HCT116 (cell line): Measurements from ENCODE around the gene GIMAP8. TPM values are rescaled to one million over a fixed set of nuclear protein-coding genes. Genes with fewer than 3 reads are reported as not detected.

ENCODE experiments used
- ATAC-seq: fragments of 200-7000 bp; cut with Tn5 transposase; 2 replicates; pipeline ENCODE4 v1.9.1; 2020; ENCODE audit warnings: mild to moderate bottlenecking, moderate library complexity
- BruUV-seq: library from RNA; stranded (reverse); fragments of 400-500 nt; replicated peaks from 2 replicates; lab custom pipeline; 2021; lab: Mats Ljungman, UMichigan
- CTCF ChIA-PET: fragments of 300-600 bp; sonication (Branson Sonifier 250); formaldehyde crosslinking; loops from one replicate; lab custom pipeline; 2021; ENCODE audit warnings: antibody characterized with exemption; lab: Charles Lee
- POLR2A ChIA-PET: fragments of 300-600, 350-600 bp; sonication (Branson Sonifier 250); formaldehyde crosslinking; loops from one replicate; lab custom pipeline; 2021; ENCODE audit warnings: antibody characterized with exemption; lab: Charles Lee
- RAD21 ChIA-PET, 2 experiments: fragments of 300-600 bp; sonication (Branson Sonifier 250); formaldehyde crosslinking; loops; one replicate each; lab custom pipeline; 2023; ENCODE audit warnings: low total read pairs in 2 of 2; ENCODE audit not compliant: uncharacterized antibody in 2 of 2, unreplicated experiment in 2 of 2, low non-redundant PET in 1 of 2; lab: Charles Lee
- DNase-seq: peaks from one replicate; pipeline ENCODE4 v3.0.0-alpha.2; 2010; ENCODE audit warnings: low read depth, low spot score
- H2AFZ ChIP-seq: fragments of 200-600 bp; shearing (Covaris generic), sonication (generic); 2 replicates; pipeline ENCODE4 v1.6.1; 2017; ENCODE audit warnings: low read depth, mixed run types, mixed read lengths, antibody characterized with exemption, low read length; ENCODE audit not compliant: poor library complexity, severe bottlenecking
- H3K27ac ChIP-seq: 2 replicates; pipeline ENCODE4 v1.5.1; 2012; ENCODE audit warnings: low read depth, low read length
- H3K27me3 ChIP-seq: fragments of 200-600 bp; sonication (generic); 2 replicates; pipeline ENCODE4 v1.6.1; 2016; ENCODE audit warnings: mixed run types, low read length, mixed read lengths; ENCODE audit not compliant: insufficient read depth
- H3K36me3 ChIP-seq, 2 experiments: fragments of 200-500 bp in 1 of 2; fragments of 200-600 bp in 1 of 2; sonication (Bioruptor generic) in 1 of 2; sonication (generic) in 1 of 2; 2 replicates each; pipeline versions ENCODE4 v1.5.1 to v1.6.1; 2014 to 2016; ENCODE audit warnings: low read length in 2 of 2, inconsistent platforms in 1 of 2, mixed read lengths in 1 of 2, mixed run types in 1 of 2; ENCODE audit not compliant: insufficient read depth in 2 of 2, control insufficient read depth in 1 of 2
- H3K4me1 ChIP-seq, 2 experiments: fragments of 200-600 bp in 1 of 2; sonication (generic) in 1 of 2; 2 replicates each; pipeline versions ENCODE4 v1.5.1 to v1.6.1; 2012 to 2017; ENCODE audit warnings: low read length in 2 of 2, inconsistent platforms in 1 of 2, mild to moderate bottlenecking in 1 of 2, mixed read lengths in 1 of 2, mixed run types in 1 of 2, moderate library complexity in 1 of 2; ENCODE audit not compliant: insufficient read depth in 2 of 2, control insufficient read depth in 1 of 2
- H3K4me2 ChIP-seq: fragments of 200-600 bp; sonication (generic); 2 replicates; pipeline ENCODE4 v1.6.1; 2017; ENCODE audit warnings: mixed run types, low read length, mixed read lengths
- H3K4me3 ChIP-seq, 2 experiments: fragments of 200-600 bp in 1 of 2; sonication (generic) in 1 of 2; replicated peaks in 1 of 2; 2 replicates each; pipeline ENCODE4 v1.5.1; 2011 to 2016; ENCODE audit warnings: low read length in 2 of 2, control low read depth in 1 of 2, low read depth in 1 of 2, mild to moderate bottlenecking in 1 of 2, mixed read lengths in 1 of 2, mixed run types in 1 of 2
- H3K79me2 ChIP-seq: fragments of 200-600 bp; sonication (generic); 2 replicates; pipeline ENCODE4 v1.6.1; 2017; ENCODE audit warnings: mild to moderate bottlenecking, mixed run types, low read length, moderate library complexity, mixed read lengths; ENCODE audit not compliant: insufficient read depth
- H3K9ac ChIP-seq: fragments of 200-600 bp; sonication (generic); 2 replicates; pipeline ENCODE4 v1.6.1; 2016; ENCODE audit warnings: low read length, mixed read lengths
- H3K9me2 ChIP-seq: fragments of 200-600 bp; sonication (generic), shearing (Covaris generic); 2 replicates; pipeline ENCODE4 v1.6.1; 2017; ENCODE audit warnings: mixed run types, mild to moderate bottlenecking, moderate library complexity; ENCODE audit not compliant: insufficient read depth
- H3K9me3 ChIP-seq, 2 experiments: fragments of 200-500 bp in 1 of 2; fragments of 200-600 bp in 1 of 2; sonication (Bioruptor generic) in 1 of 2; sonication (generic) in 1 of 2; 2 replicates each; pipeline ENCODE4 v1.6.1; 2014 to 2017; ENCODE audit warnings: low read length in 2 of 2, mixed read lengths in 2 of 2, inconsistent platforms in 1 of 2, low read depth in 1 of 2, mild to moderate bottlenecking in 1 of 2, mixed run types in 1 of 2, moderate library complexity in 1 of 2; ENCODE audit not compliant: control insufficient read depth in 1 of 2, insufficient read depth in 1 of 2
- H4K20me1 ChIP-seq: fragments of 200-600 bp; sonication (generic), shearing (Covaris generic); 2 replicates; pipeline ENCODE4 v1.6.1; 2017; ENCODE audit warnings: mixed run types, mild to moderate bottlenecking, moderate library complexity; ENCODE audit not compliant: insufficient read depth
- EZH2phosphoT487 ChIP-seq: fragments of 200-600 bp; IDR thresholded peaks from 2 replicates; pipeline ENCODE4 v1.6.1; 2018; ENCODE audit warnings: antibody characterized with exemption, borderline replicate concordance
- FOSL1 ChIP-seq: IDR thresholded peaks from 2 replicates; pipeline ENCODE4 v1.6.1; 2012; ENCODE audit warnings: low read depth
- JUND ChIP-seq: IDR thresholded peaks from 2 replicates; pipeline ENCODE4 v1.6.1; 2012
- SIN3A ChIP-seq: IDR thresholded peaks from 2 replicates; pipeline ENCODE4 v1.6.1; 2012; ENCODE audit warnings: low read depth
- SRF ChIP-seq: IDR thresholded peaks from 2 replicates; pipeline ENCODE4 v1.6.1; 2012; ENCODE audit warnings: low read depth
- ZFX ChIP-seq: fragments of 450-650 bp; IDR thresholded peaks from 2 replicates; pipeline ENCODE4 v1.6.1; 2017
- ZNF274 ChIP-seq: fragments of 200-500 bp; sonication (Bioruptor generic); IDR thresholded peaks from 2 replicates; pipeline ENCODE4 v1.6.1; 2014; ENCODE audit warnings: mild to moderate bottlenecking, low read depth, low read length, inconsistent platforms
- intact Hi-C: fragments of 100-400 bp; cut with micrococcal nuclease; formaldehyde crosslinking; loops from 2 replicates; pipeline ENCODE4 v1.10.0; 2022
- total RNA-seq: library from RNA; stranded (reverse); gene quantifications from one replicate; pipeline ENCODE4 v1.2.1, GENCODE V29; 2021; ENCODE audit not compliant: unreplicated experiment
- TF ChIP-seq, protein P1 (sequence below): IDR thresholded peaks from 2 replicates; pipeline ENCODE4 v1.6.1; 2012
- TF ChIP-seq, protein P2 (sequence below): IDR thresholded peaks from 2 replicates; pipeline ENCODE4 v1.6.1; 2012; ENCODE audit warnings: low read depth

Gene GIMAP8
- total RNA-seq, 1 experiment from 2014 or later, result 0.15 TPM

DNA sequence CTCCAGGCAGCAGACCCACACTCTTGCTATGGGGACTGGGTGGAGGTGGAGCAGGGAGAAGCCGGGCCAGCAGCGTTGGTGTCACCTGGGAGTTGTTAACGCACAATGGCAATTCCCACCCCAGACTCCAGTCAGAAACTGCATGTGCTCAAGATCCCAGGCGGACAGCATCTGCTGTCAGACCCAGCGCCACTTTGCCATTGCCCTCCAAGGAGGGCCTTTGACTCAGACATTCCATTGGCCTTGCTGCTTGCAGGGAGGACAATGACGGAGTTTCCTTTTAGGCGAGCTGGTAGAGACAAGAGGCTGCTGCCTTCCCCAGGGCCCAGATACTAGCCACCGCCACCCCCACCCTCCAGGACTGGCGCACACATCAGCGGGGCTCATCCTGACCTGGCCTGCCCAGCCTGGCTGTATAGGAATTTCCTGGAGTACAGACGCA lies 36.8 kb upstream of the GIMAP8 start:
- Histone ChIP-seq H3K9ac (no peak overlapping the region), H3K4me2 (peak overlapping the region; percentile 40), H2AFZ (no peak overlapping the region), H3K36me3 (no peaks in the 10 kb centered on the region), H3K4me3 (no peak overlapping the region), H3K9me2 (no peaks in the 10 kb centered on the region), H3K9me3 (no peaks in the 10 kb centered on the region), H3K4me1 (peaks cover 4 to 12% of the 10 kb centered on the region in 2 experiments; a peak in 2 of 4 replicates), H3K79me2 (no peaks in the 10 kb centered on the region), H3K27ac (no peak overlapping the region), H4K20me1 (no peaks in the 10 kb centered on the region), H3K27me3 (no peaks in the 10 kb centered on the region)
- ChIA-PET POLR2A (no interaction called here), RAD21 (no interaction called here), CTCF (no interaction called here)
- TF ChIP-seq EZH2phosphoT487, result no peak
- TF ChIP-seq, protein P1, sequence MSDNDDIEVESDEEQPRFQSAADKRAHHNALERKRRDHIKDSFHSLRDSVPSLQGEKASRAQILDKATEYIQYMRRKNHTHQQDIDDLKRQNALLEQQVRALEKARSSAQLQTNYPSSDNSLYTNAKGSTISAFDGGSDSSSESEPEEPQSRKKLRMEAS, result no peak
- ATAC-seq (no peak), DNase-seq (no peak)
- no TSS peak for BruUV-seq
- intact Hi-C loops, result no loop called here

GRCh38 chr7:150415161-150416153 lies 35.0 kb upstream of the GIMAP8 start:
- Histone ChIP-seq H2AFZ (no peak overlapping the region), H3K4me2 (no peak overlapping the region), H3K4me1 (peaks cover 4 to 12% of the 10 kb centered on the region in 2 experiments; a peak in 2 of 4 replicates), H3K79me2 (no peaks in the 10 kb centered on the region), H3K4me3 (no peak overlapping the region), H3K36me3 (no peaks in the 10 kb centered on the region), H3K27ac (no peak overlapping the region), H3K27me3 (no peaks in the 10 kb centered on the region), H3K9me2 (no peaks in the 10 kb centered on the region), H4K20me1 (no peaks in the 10 kb centered on the region), H3K9ac (no peak overlapping the region), H3K9me3 (no peaks in the 10 kb centered on the region)
- ChIA-PET RAD21 (no interaction called here), CTCF (no interaction called here), POLR2A (no interaction called here)
- BruUV-seq, result no TSS peak
- no peak for ATAC-seq
- DNase-seq, result no peak
- intact Hi-C loops, result no loop called here
- TF ChIP-seq SIN3A (no peak), JUND (no peak), FOSL1 (no peak), ZNF274 (no peak), ZFX (no peak), SRF (no peak)
- TF ChIP-seq, protein P2, sequence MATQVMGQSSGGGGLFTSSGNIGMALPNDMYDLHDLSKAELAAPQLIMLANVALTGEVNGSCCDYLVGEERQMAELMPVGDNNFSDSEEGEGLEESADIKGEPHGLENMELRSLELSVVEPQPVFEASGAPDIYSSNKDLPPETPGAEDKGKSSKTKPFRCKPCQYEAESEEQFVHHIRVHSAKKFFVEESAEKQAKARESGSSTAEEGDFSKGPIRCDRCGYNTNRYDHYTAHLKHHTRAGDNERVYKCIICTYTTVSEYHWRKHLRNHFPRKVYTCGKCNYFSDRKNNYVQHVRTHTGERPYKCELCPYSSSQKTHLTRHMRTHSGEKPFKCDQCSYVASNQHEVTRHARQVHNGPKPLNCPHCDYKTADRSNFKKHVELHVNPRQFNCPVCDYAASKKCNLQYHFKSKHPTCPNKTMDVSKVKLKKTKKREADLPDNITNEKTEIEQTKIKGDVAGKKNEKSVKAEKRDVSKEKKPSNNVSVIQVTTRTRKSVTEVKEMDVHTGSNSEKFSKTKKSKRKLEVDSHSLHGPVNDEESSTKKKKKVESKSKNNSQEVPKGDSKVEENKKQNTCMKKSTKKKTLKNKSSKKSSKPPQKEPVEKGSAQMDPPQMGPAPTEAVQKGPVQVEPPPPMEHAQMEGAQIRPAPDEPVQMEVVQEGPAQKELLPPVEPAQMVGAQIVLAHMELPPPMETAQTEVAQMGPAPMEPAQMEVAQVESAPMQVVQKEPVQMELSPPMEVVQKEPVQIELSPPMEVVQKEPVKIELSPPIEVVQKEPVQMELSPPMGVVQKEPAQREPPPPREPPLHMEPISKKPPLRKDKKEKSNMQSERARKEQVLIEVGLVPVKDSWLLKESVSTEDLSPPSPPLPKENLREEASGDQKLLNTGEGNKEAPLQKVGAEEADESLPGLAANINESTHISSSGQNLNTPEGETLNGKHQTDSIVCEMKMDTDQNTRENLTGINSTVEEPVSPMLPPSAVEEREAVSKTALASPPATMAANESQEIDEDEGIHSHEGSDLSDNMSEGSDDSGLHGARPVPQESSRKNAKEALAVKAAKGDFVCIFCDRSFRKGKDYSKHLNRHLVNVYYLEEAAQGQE, result no peak
